ENCODE data around the gene GPATCH11. TPM values are rescaled to one million over a fixed set of nuclear protein-coding genes. Genes with fewer than 3 reads are reported as not detected.

The GPATCH11 gene
- 10 to 100 TPM; 12.6 to 13.0 TPM for total RNA-seq

GRCh38 chr2:37083873-37084794, at the start of gene GPATCH11, which contains the start of gene HEATR5B:
GPATCH11 (plus strand) TSS chr2:37084518; CDS start chr2:37088382, 3,864 bp downstream.
HEATR5B (minus strand) TSS chr2:37084372; CDS start chr2:37083414, 958 bp downstream.
- Mint-ChIP-seq H3K27ac (no peak within 1 kb of the TSS), H3K27me3 (no peaks in the 10 kb centered on the region), H3K36me3 (peaks cover 17% of the 10 kb centered on the region), H3K4me3 (no peak within 1 kb of the TSS), H3K4me1 (ENCODE audit: low read depth) (peaks cover 36% of the 10 kb centered on the region), H3K9me3 (no peaks in the 10 kb centered on the region)
- intact Hi-C loops (cut with micrococcal nuclease): loop anchor here (1.0 to 10.0 kb wide), 5 partner anchors 112 to 1667 kb away; partner anchors contain the start of genes CEBPZ, CEBPZOS, NDUFAF7 and SRSF7
- ChIA-PET POLR2A (interaction anchor here (1.1 to 1.8 kb wide), 2 partner anchors 116 to 148 kb away, joined by 3 to 5 read pairs; partner anchors contain the start of genes CEBPZ and NDUFAF7), CTCF (no interaction called here)
- peak; percentile 96 for DNase-seq

- Mint-ChIP-seq H3K36me3 (peaks cover 15% of the 10 kb centered on the region), H3K4me3 (no peak overlapping the region), H3K9me3 (no peaks in the 10 kb centered on the region), H3K27ac (no peak overlapping the region), H3K4me1 (ENCODE audit: low read depth) (no peaks in the 10 kb centered on the region), H3K27me3 (no peaks in the 10 kb centered on the region)
- no peak for DNase-seq
- CTCF ChIA-PET: interaction anchor here (0.6 kb wide), 1 partner anchor 32 kb away, joined by 3 read pairs; no protein-coding TSS in a partner anchor
- POLR2A ChIA-PET: no interaction called here
- intact Hi-C loops (cut with micrococcal nuclease): no loop called here
Measured at GRCh38 chr2:37037771-37038170, 46.5 kb upstream of the GPATCH11 start.

GRCh38 chr2:37039580-37039979, 44.7 kb upstream of the GPATCH11 start:
- intact Hi-C loops (cut with micrococcal nuclease): no loop called here
- CTCF ChIA-PET: interaction anchor here (1.3 kb wide), 1 partner anchor 838 kb away, joined by 3 read pairs; no protein-coding TSS in a partner anchor
- no peaks in the 10 kb centered on the region for H3K27me3 Mint-ChIP-seq
- no peak overlapping the region for H3K27ac Mint-ChIP-seq
- peaks cover 14% of the 10 kb centered on the region for H3K36me3 Mint-ChIP-seq
- DNase-seq: no peak
- POLR2A ChIA-PET: no interaction called here
- H3K4me1 Mint-ChIP-seq (ENCODE audit: low read depth): no peaks in the 10 kb centered on the region
- no peaks in the 10 kb centered on the region for H3K9me3 Mint-ChIP-seq
- no peak overlapping the region for H3K4me3 Mint-ChIP-seq

- POLR2A ChIA-PET: no interaction called here
- no peaks in the 10 kb centered on the region for H3K4me1 Mint-ChIP-seq (ENCODE audit: low read depth)
- DNase-seq: no peak
- peaks cover 30% of the 10 kb centered on the region for H3K36me3 Mint-ChIP-seq
- H3K4me3 Mint-ChIP-seq: no peak overlapping the region
- intact Hi-C loops (cut with micrococcal nuclease): no loop called here
- H3K27me3 Mint-ChIP-seq: no peaks in the 10 kb centered on the region
- CTCF ChIA-PET: no interaction called here
- H3K9me3 Mint-ChIP-seq: no peaks in the 10 kb centered on the region
- no peak overlapping the region for H3K27ac Mint-ChIP-seq
Measured at GRCh38 chr2:37052600-37053332, 31.6 kb upstream of the GPATCH11 start.

- no peak overlapping the region for H3K27ac Mint-ChIP-seq
- no peak overlapping the region for H3K4me3 Mint-ChIP-seq
- H3K4me1 Mint-ChIP-seq (ENCODE audit: low read depth): peaks cover 2% of the 10 kb centered on the region
- CTCF ChIA-PET: no interaction called here
- POLR2A ChIA-PET: no interaction called here
- DNase-seq: no peak
- intact Hi-C loops (cut with micrococcal nuclease): no loop called here
- no peaks in the 10 kb centered on the region for H3K27me3 Mint-ChIP-seq
- peaks cover 29% of the 10 kb centered on the region for H3K36me3 Mint-ChIP-seq
- H3K9me3 Mint-ChIP-seq: no peaks in the 10 kb centered on the region
Measured at GRCh38 chr2:37059841-37060240, 24.5 kb upstream of the GPATCH11 start.

- Mint-ChIP-seq H3K36me3 (peaks cover 27% of the 10 kb centered on the region), H3K27ac (no peak overlapping the region), H3K9me3 (no peaks in the 10 kb centered on the region), H3K4me1 (ENCODE audit: low read depth) (peaks cover 2% of the 10 kb centered on the region), H3K4me3 (no peak overlapping the region), H3K27me3 (no peaks in the 10 kb centered on the region)
- ChIA-PET CTCF (no interaction called here), POLR2A (no interaction called here)
- no peak for DNase-seq
- intact Hi-C loops (cut with micrococcal nuclease): no loop called here
Measured at GRCh38 chr2:37060446-37060845, 23.9 kb upstream of the GPATCH11 start.

GRCh38 chr2:37061013-37061711, 23.2 kb upstream of the GPATCH11 start:
- POLR2A ChIA-PET: no interaction called here
- peaks cover 28% of the 10 kb centered on the region for H3K36me3 Mint-ChIP-seq
- no peaks in the 10 kb centered on the region for H3K27me3 Mint-ChIP-seq
- intact Hi-C loops (cut with micrococcal nuclease): no loop called here
- H3K27ac Mint-ChIP-seq: no peak overlapping the region
- no peak for DNase-seq
- H3K4me3 Mint-ChIP-seq: no peak overlapping the region
- CTCF ChIA-PET: no interaction called here
- no peaks in the 10 kb centered on the region for H3K9me3 Mint-ChIP-seq
- H3K4me1 Mint-ChIP-seq (ENCODE audit: low read depth): peaks cover 2% of the 10 kb centered on the region

- Mint-ChIP-seq H3K4me3 (no peak overlapping the region), H3K9me3 (no peaks in the 10 kb centered on the region), H3K36me3 (peaks cover 28% of the 10 kb centered on the region), H3K27ac (no peak overlapping the region), H3K27me3 (no peaks in the 10 kb centered on the region), H3K4me1 (ENCODE audit: low read depth) (peaks cover 2% of the 10 kb centered on the region)
- ChIA-PET POLR2A (no interaction called here), CTCF (no interaction called here)
- no peak for DNase-seq
- intact Hi-C loops (cut with micrococcal nuclease): no loop called here
Measured at GRCh38 chr2:37061776-37062175, 22.5 kb upstream of the GPATCH11 start.

- Mint-ChIP-seq H3K27ac (no peak overlapping the region), H3K27me3 (no peaks in the 10 kb centered on the region), H3K4me3 (no peak overlapping the region), H3K9me3 (no peaks in the 10 kb centered on the region), H3K4me1 (ENCODE audit: low read depth) (peaks cover 14% of the 10 kb centered on the region), H3K36me3 (peaks cover 29% of the 10 kb centered on the region)
- no peak for DNase-seq
- ChIA-PET CTCF (no interaction called here), POLR2A (no interaction called here)
- intact Hi-C loops (cut with micrococcal nuclease): no loop called here
Measured at GRCh38 chr2:37068686-37069085, 15.6 kb upstream of the GPATCH11 start.

- H3K27me3 Mint-ChIP-seq: no peaks in the 10 kb centered on the region
- H3K27ac Mint-ChIP-seq: no peak overlapping the region
- H3K4me3 Mint-ChIP-seq: no peak overlapping the region
- H3K36me3 Mint-ChIP-seq: peaks cover 35% of the 10 kb centered on the region
- no peak for DNase-seq
- no peaks in the 10 kb centered on the region for H3K9me3 Mint-ChIP-seq
- peaks cover 24% of the 10 kb centered on the region for H3K4me1 Mint-ChIP-seq (ENCODE audit: low read depth)
- ChIA-PET POLR2A (no interaction called here), CTCF (interaction anchor here (0.6 kb wide), 1 partner anchor 16 kb away, joined by 4 read pairs; no protein-coding TSS in a partner anchor)
- intact Hi-C loops (cut with micrococcal nuclease): no loop called here
Measured at GRCh38 chr2:37070931-37071330, 13.4 kb upstream of the GPATCH11 start.

- no peaks in the 10 kb centered on the region for H3K27me3 Mint-ChIP-seq
- CTCF ChIA-PET: no interaction called here
- peak overlapping the region; percentile 63 for H3K27ac Mint-ChIP-seq
- H3K4me3 Mint-ChIP-seq: peak overlapping the region; percentile 37
- H3K4me1 Mint-ChIP-seq (ENCODE audit: low read depth): peaks cover 53% of the 10 kb centered on the region
- H3K36me3 Mint-ChIP-seq: peaks cover 24% of the 10 kb centered on the region
- intact Hi-C loops (cut with micrococcal nuclease): loop anchor here (10.0 kb wide), 1 partner anchor 795 kb away; no protein-coding TSS in a partner anchor
- POLR2A ChIA-PET: no interaction called here
- H3K9me3 Mint-ChIP-seq: no peaks in the 10 kb centered on the region
- DNase-seq: no peak
Measured at GRCh38 chr2:37080266-37080665, 4.1 kb upstream of the GPATCH11 start.

- CTCF ChIA-PET: no interaction called here
- H3K4me1 Mint-ChIP-seq (ENCODE audit: low read depth): peaks cover 50% of the 10 kb centered on the region
- H3K9me3 Mint-ChIP-seq: no peaks in the 10 kb centered on the region
- H3K27me3 Mint-ChIP-seq: no peaks in the 10 kb centered on the region
- DNase-seq: no peak
- intact Hi-C loops (cut with micrococcal nuclease): loop anchor here (10.0 kb wide), 1 partner anchor 794 kb away; no protein-coding TSS in a partner anchor
- peaks cover 21% of the 10 kb centered on the region for H3K36me3 Mint-ChIP-seq
- H3K4me3 Mint-ChIP-seq: no peak overlapping the region
- peak overlapping the region; percentile 63 for H3K27ac Mint-ChIP-seq
- POLR2A ChIA-PET: no interaction called here
Measured at GRCh38 chr2:37080689-37081088, 3.6 kb upstream of the GPATCH11 start.
